ENCODE measurements around the gene CD80.
A peak's percentile ranks its signal among the peaks of the same experiment; 100 is the strongest.
"Not testable (repeated sequence)": the region's sequence is repeated elsewhere in the genome, so short reads cannot be mapped to it uniquely, and the experiment has no call there.

The CD80 gene

DNA sequence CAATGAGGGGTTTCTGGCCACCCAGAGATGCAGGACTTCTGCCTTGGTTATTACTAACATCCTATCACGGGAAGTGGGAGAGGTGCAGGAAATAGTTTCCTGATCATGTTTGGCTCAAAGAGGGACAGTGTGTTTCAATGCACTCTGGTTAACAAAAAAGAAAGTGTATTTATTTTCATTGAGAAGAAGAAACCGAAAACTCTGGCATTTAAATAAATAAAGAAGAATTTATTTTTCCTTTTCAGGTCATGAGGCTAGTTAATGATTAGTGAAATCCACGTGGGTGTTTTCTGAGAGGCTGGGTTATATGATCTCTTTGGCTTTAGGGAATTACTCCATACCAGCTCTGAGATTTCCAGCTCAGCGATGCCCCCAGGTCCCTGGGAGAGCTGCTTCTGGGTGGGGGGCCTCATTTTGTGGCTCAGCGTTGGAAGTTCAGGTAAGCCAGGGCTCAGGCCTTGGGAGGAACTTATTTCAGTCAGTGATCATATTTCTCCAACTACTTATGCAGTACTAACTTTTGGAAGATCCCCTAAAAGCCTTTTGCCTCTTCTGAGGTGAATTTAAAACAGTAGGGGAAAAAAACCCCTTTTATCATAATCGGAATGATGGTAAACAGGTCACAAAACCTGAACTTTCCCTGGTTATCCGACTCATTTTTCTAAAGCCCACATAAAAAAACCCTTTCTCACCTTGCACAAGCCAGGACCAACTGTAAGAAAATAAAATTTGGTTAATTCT, 38.3 kb upstream of the CD80 start, which contains the start of gene PLA1A:
TSS of gene PLA1A (plus strand) at position 338 of the 741 bp plus-strand sequence. CDS start at position 367, 29 bp downstream.
- no peak for TF ChIP-seq TAF1 (IDR thresholded peaks at IDR 0.05; ENCODE audit: low read depth, low read length)
- peak; percentile 63; the same call in 1 of the 2 replicates for TF ChIP-seq POLR2AphosphoS5 (IDR thresholded peaks at IDR 0.05; ENCODE audit: low read depth, low read length)
- peak; percentile 49; the same call in 1 of the 2 replicates for TF ChIP-seq POLR2A (IDR thresholded peaks at IDR 0.05; ENCODE audit: low read depth, low read length)
- TF ChIP-seq PAX5 (IDR thresholded peaks at IDR 0.05; ENCODE audit: insufficient read depth, low read length, severe bottlenecking), result no peak
- FAIRE-seq, result peak; percentile 26
- DNase-seq (ENCODE audit: insufficient read length, low spot score), result no peak

DNA sequence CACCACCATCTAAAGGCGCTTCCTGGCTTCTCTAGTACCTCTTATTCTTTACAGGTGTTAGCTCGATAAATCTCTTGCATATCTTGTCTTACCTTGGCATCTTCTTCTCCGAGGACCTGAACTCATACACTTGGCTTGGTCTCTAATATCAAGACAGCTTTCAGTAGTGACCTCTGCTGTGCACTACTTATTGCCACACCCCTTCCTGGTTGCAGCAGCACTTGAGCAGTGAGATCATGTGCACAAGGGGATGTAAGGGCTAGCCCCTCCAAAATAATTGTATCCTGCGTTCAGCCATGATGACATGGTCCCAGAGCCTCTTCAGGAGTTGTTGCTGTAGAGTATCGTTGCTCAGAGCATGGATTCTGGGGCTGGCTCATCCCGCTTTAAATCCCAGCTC, 37.0 kb upstream of the CD80 start:
- FAIRE-seq (peak; percentile 90), DNase-seq (ENCODE audit: insufficient read length, low spot score) (no peak)
- TF ChIP-seq SPI1 (IDR thresholded peaks at IDR 0.05; ENCODE audit: low read depth, low read length) (no peak), POLR2AphosphoS5 (IDR thresholded peaks at IDR 0.05; ENCODE audit: low read depth, low read length) (no peak), POU2F2 (IDR thresholded peaks at IDR 0.05; ENCODE audit: low read depth, low read length) (no peak), TAF1 (IDR thresholded peaks at IDR 0.05; ENCODE audit: low read depth, low read length) (peak; percentile 6; the same call in 1 of the 2 replicates), PAX5 (IDR thresholded peaks at IDR 0.05; ENCODE audit: insufficient read depth, low read length, severe bottlenecking) (no peak), POLR2A (IDR thresholded peaks at IDR 0.05; ENCODE audit: low read depth, low read length) (peak; percentile 44; the same call in 1 of the 2 replicates)

DNA sequence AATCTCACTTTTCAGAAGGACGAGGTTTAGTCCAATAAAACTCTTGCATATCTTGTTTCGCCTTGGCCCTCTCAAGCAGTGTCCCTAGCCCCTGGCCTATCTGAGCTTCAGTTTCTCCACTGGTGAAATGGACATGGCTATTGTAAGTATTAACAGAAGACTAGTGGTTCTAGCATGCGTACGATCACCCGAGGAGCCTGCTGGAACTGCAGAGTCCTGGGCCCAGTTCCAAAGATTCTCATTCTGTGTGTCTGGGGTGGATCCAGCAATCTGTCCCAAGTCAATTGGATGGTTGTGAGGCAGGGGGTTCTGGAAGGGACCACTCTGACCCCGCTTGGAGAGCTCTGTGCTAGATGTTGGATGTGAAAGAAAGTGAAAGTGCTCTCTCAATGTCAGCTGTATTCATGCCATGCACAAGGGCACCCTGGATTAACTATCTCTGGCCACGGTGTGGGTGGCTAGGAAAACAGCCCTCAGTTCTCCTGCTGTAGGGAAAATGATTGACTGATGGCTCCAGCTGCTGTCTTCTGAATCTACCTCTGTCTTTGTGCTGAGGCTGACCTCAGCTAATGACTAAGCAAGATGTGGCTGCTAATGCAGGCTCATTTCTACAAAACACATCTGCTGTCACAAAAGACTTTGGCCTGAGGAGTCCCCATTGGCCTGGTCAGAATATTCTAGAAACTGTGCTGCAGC, 36.4 kb upstream of the CD80 start:
- DNase-seq (ENCODE audit: insufficient read length, low spot score) (no peak), FAIRE-seq (peak; percentile 69)

DNA sequence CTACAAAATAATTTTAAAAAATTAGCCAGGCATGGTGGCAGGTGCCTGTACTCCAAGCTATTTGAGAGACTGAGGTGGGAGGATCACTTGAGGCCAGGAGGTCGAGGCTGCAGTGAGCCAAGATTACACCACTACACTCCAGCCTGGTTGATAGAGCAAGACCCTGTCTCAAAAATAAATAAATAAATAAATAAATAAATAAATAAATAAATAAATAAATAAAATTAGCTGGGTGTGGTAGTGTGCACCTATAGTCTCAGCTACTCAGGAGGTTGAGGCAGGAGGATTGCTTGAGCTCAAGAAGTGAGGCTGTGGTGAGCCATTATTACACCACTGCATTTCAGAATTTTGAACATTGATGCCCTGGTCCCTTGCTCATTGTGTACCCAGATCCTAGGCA, 35.5 kb upstream of the CD80 start:
- not testable (repeated sequence) for FAIRE-seq; DNase-seq (ENCODE audit: insufficient read length, low spot score)

More for the DNA sequence above, 36.4 kb upstream of the CD80 start:
- TF ChIP-seq TAF1 (IDR thresholded peaks at IDR 0.05; ENCODE audit: low read depth, low read length) (peak; percentile 14; the same call in 1 of the 2 replicates), POLR2AphosphoS5 (IDR thresholded peaks at IDR 0.05; ENCODE audit: low read depth, low read length) (no peak)

DNA sequence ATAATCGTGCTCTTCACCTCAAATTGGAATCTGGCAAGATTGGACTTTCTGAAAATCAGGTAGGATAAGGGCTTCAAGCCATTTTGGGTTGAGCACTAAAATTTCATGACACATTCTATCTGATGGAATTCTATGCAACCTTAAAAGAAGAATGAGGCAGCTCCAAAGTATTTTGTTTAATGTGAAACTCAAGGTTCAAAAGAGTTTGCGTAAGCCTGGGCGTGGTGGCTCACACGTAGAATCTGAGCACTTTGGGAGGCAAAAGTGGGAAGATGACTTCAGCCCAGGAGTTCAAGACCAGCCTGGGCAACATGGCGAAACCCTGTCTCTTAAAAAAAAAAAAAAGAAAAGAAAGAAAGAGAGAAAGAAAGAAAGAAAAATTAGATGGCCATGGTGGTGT, 34.7 kb upstream of the CD80 start:
- TF ChIP-seq POU2F2 (IDR thresholded peaks at IDR 0.05; ENCODE audit: low read depth, low read length) (no peak), TAF1 (IDR thresholded peaks at IDR 0.05; ENCODE audit: low read depth, low read length) (no peak), PAX5 (IDR thresholded peaks at IDR 0.05; ENCODE audit: insufficient read depth, low read length, severe bottlenecking) (no peak), POLR2AphosphoS5 (IDR thresholded peaks at IDR 0.05; ENCODE audit: low read depth, low read length) (no peak), SPI1 (IDR thresholded peaks at IDR 0.05; ENCODE audit: low read depth, low read length) (no peak), POLR2A (IDR thresholded peaks at IDR 0.05; ENCODE audit: low read depth, low read length) (no peak)
- no peak for DNase-seq (ENCODE audit: insufficient read length, low spot score)
- FAIRE-seq, result no peak

DNA sequence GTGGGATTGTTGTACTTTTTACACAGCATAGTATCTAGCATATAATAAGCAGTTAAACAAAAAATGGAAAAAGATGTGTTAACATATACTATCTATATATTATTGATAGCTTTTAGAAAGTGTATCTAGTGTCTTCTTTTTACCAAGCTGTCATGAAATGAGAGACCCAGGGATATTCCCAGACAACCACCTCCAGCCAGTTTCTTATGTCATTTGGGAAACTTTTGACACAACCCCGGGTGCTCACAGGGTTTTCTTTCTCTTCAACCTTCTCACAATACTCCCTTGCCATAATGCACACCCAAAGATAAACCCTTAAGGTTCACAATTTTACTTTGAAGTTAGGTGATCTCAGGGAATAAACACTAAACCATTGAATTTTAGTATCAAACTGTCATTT, 33.4 kb upstream of the CD80 start:
- FAIRE-seq (no peak), DNase-seq (ENCODE audit: insufficient read length, low spot score) (no peak)
- TF ChIP-seq POLR2AphosphoS5 (IDR thresholded peaks at IDR 0.05; ENCODE audit: low read depth, low read length) (no peak), TAF1 (IDR thresholded peaks at IDR 0.05; ENCODE audit: low read depth, low read length) (no peak), POU2F2 (IDR thresholded peaks at IDR 0.05; ENCODE audit: low read depth, low read length) (no peak), POLR2A (IDR thresholded peaks at IDR 0.05; ENCODE audit: low read depth, low read length) (no peak), SPI1 (IDR thresholded peaks at IDR 0.05; ENCODE audit: low read depth, low read length) (no peak), PAX5 (IDR thresholded peaks at IDR 0.05; ENCODE audit: insufficient read depth, low read length, severe bottlenecking) (no peak)

DNA sequence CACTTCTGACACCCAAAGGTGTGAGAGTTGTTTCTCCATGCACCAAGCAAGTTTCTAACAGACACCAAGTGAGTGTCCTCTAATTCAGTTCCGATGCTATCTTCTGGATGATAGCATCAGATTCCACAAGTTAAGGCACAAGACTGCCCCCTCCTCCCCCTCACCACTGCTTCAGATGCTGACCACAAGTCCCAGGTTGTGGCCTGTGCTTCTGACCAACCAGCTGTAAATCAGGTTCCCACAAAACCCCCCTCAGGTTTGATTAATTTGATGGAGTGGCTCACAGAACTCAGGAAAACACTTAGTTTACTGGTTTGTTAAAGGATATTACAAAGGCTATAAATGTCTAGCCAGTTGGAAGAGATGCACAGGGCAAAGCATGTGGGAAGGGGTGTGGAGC, 31.3 kb upstream of the CD80 start:
- FAIRE-seq (peak; percentile 31), DNase-seq (ENCODE audit: insufficient read length, low spot score) (no peak)
- no peak for TF ChIP-seq PAX5 (IDR thresholded peaks at IDR 0.05; ENCODE audit: insufficient read depth, low read length, severe bottlenecking)
- no peak for TF ChIP-seq SPI1 (IDR thresholded peaks at IDR 0.05; ENCODE audit: low read depth, low read length)
- no peak for TF ChIP-seq POLR2A (IDR thresholded peaks at IDR 0.05; ENCODE audit: low read depth, low read length)
- TF ChIP-seq POU2F2 (IDR thresholded peaks at IDR 0.05; ENCODE audit: low read depth, low read length), result no peak

DNA sequence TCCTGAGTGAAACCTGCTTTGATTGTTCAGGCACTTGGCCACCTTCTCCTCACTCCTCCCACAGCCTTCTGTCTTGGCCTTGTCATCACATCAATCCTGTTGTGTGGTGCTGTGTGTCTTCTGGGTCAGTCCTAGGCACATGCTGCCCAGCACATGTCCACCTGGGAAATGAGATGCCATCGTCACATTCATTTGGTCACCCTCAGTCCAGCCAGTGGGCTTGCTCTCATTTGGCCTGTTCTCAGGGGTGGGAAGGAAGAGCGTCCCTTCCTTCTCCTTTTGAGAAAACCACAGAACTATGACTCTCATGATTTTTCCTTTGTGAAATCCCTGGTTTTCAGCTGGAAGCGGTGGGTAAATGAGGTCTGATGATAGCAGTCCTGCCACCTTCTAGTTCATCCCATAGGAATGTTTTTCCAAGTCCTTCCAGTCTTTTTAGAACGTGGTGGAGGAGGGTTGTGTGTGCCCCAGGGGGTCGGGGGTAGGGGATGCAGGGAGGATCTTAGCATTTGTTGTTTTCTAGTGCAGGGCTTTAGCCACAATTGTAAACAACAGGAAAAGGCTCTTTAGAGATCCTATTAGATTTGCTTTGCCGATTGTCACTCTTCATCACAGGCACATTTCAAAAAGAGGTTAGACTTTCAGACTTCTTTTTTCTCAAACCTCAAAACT, 29.8 kb upstream of the CD80 start:
- FAIRE-seq, result no peak

DNA sequence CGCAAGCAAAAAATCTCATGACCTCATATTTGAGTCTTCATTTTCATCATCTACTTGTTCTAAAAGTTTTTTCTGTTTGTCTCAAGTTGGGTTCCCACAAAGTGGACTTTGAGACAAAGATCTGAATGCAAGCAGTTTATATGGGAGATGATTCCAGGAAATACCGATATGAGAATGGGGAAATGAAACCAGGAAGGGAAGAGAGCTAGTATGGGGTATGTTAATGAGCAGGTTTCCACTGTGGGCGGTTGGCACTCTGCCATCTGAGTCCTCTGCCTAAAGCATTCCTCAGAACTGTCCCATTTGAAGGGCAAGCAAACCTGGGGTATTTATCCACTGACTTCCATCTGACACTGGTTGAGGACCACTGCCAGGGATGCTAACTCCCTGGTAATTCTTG, 28.7 kb upstream of the CD80 start:
- DNase-seq (ENCODE audit: insufficient read length, low spot score), result no peak
- FAIRE-seq, result peak; percentile 85
- TF ChIP-seq SPI1 (IDR thresholded peaks at IDR 0.05; ENCODE audit: low read depth, low read length) (peak; percentile 96), POLR2AphosphoS5 (IDR thresholded peaks at IDR 0.05; ENCODE audit: low read depth, low read length) (no peak), POU2F2 (IDR thresholded peaks at IDR 0.05; ENCODE audit: low read depth, low read length) (peak; percentile 88; the same call in 1 of the 2 replicates)

More for the DNA sequence above, 29.8 kb upstream of the CD80 start:
- TF ChIP-seq TAF1 (IDR thresholded peaks at IDR 0.05; ENCODE audit: low read depth, low read length) (no peak), SPI1 (IDR thresholded peaks at IDR 0.05; ENCODE audit: low read depth, low read length) (no peak), POLR2AphosphoS5 (IDR thresholded peaks at IDR 0.05; ENCODE audit: low read depth, low read length) (no peak)
- DNase-seq (ENCODE audit: insufficient read length, low spot score), result no peak

DNA sequence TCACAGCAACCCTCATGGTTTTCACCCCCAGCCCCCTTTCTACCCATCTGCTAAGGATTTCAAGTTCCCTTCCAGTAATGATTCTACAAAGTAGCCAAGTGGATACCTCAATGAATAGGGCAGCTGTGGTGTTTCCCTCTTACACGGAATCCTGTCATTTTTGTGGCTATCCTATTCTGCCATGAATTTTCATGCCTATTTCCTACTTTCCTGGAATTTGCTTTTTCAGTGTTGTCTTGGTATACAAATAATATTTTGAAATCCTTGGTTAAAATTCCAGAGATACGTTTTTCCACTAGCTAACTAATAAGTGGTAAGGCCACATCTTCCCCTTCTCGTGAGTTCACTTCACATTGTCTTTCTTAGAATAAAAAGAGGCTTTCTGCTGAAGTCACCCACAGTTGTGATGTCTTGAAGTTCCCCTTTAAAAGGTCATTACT, 27.3 kb upstream of the CD80 start:
- no peak for TF ChIP-seq PAX5 (IDR thresholded peaks at IDR 0.05; ENCODE audit: insufficient read depth, low read length, severe bottlenecking)
- TF ChIP-seq SPI1 (IDR thresholded peaks at IDR 0.05; ENCODE audit: low read depth, low read length), result no peak
- no peak for TF ChIP-seq POU2F2 (IDR thresholded peaks at IDR 0.05; ENCODE audit: low read depth, low read length)
- no peak for TF ChIP-seq POLR2AphosphoS5 (IDR thresholded peaks at IDR 0.05; ENCODE audit: low read depth, low read length)
- no peak for TF ChIP-seq POLR2A (IDR thresholded peaks at IDR 0.05; ENCODE audit: low read depth, low read length)
- TF ChIP-seq TAF1 (IDR thresholded peaks at IDR 0.05; ENCODE audit: low read depth, low read length), result no peak
- no peak for DNase-seq (ENCODE audit: insufficient read length, low spot score)
- FAIRE-seq, result no peak
